ENCODE data around the gene MAD1L1.
"Not testable (repeated sequence)": the region's sequence is repeated elsewhere in the genome, so short reads cannot be mapped to it uniquely, and the experiment has no call there.

The MAD1L1 gene

GRCh38 chr7:1845536-1846311 is 387.0 kb downstream of the MAD1L1 start:
- DNase-seq, result no peak

- no peak for DNase-seq
These were observed 387.8 kb downstream of the MAD1L1 start for GRCh38 chr7:1844951-1845390.

- no peak for DNase-seq
These were observed 388.3 kb downstream of the MAD1L1 start for GRCh38 chr7:1844336-1844950.

- DNase-seq, result no peak
These were observed 388.8 kb downstream of the MAD1L1 start for GRCh38 chr7:1843921-1844335.

GRCh38 chr7:1843271-1843861 is 389.4 kb downstream of the MAD1L1 start:
- DNase-seq, result peak; percentile 76

- DNase-seq, result peak; percentile 71
These were observed 390.2 kb downstream of the MAD1L1 start for GRCh38 chr7:1842321-1843221.

GRCh38 chr7:1841286-1842021 is 391.3 kb downstream of the MAD1L1 start:
- DNase-seq, result not testable (repeated sequence)

- not testable (repeated sequence) for DNase-seq
These were observed 392.0 kb downstream of the MAD1L1 start for GRCh38 chr7:1840744-1841143.

- no peak for DNase-seq
These were observed 393.0 kb downstream of the MAD1L1 start for GRCh38 chr7:1839701-1840100.

GRCh38 chr7:1838911-1839531 is 393.7 kb downstream of the MAD1L1 start:
- not testable (repeated sequence) for DNase-seq

GRCh38 chr7:1838544-1838872 is 394.2 kb downstream of the MAD1L1 start:
- DNase-seq, result not testable (repeated sequence)

GRCh38 chr7:1837696-1838543 is 394.8 kb downstream of the MAD1L1 start:
- DNase-seq, result not testable (repeated sequence)

GRCh38 chr7:1831933-1832535 is 400.7 kb downstream of the MAD1L1 start:
- DNase-seq, result not testable (repeated sequence)

GRCh38 chr7:1831471-1831870 is 401.3 kb downstream of the MAD1L1 start:
- DNase-seq, result not testable (repeated sequence)

- not testable (repeated sequence) for DNase-seq
These were observed 403.1 kb downstream of the MAD1L1 start for GRCh38 chr7:1829668-1830067.

GRCh38 chr7:1829111-1829510 is 403.6 kb downstream of the MAD1L1 start:
- no peak for DNase-seq

GRCh38 chr7:1828170-1828569 is 404.6 kb downstream of the MAD1L1 start:
- not testable (repeated sequence) for DNase-seq

- DNase-seq, result not testable (repeated sequence)
These were observed 405.2 kb downstream of the MAD1L1 start for GRCh38 chr7:1827521-1827981.

GRCh38 chr7:1826931-1827330 is 405.8 kb downstream of the MAD1L1 start:
- DNase-seq, result not testable (repeated sequence)
